CD14-positive monocyte (primary cell): ENCODE results near the gene PLCB3. TPM values are rescaled to one million over a fixed set of nuclear protein-coding genes. Genes with fewer than 3 reads are reported as not detected.

Source experiments
- DNase-seq, 3 donors: peaks; one replicate each; pipeline ENCODE4 v3.0.0-alpha.2; 2011 to 2022
- H2AFZ ChIP-seq: 2 replicates; pipeline ENCODE4 v1.6.0; 2012; ENCODE audit warnings: mild to moderate bottlenecking, low read depth, low read length, inconsistent platforms; ENCODE audit not compliant: insufficient read depth, poor library complexity, severe bottlenecking
- H3K27ac ChIP-seq, 2 donors: 1 replicate in 1 of 2; 2 replicates in 1 of 2; pipeline ENCODE4 v1.5.1; 2012 to 2013; ENCODE audit warnings: low read length in 2 of 2, control low read depth in 1 of 2, inconsistent platforms in 1 of 2, low read depth in 1 of 2, mild to moderate bottlenecking in 1 of 2
- H3K27me3 ChIP-seq, 2 donors: one replicate each; pipeline versions ENCODE4 v1.6.0 to v1.6.1; 2011 to 2013; ENCODE audit warnings: low read length in 2 of 2; ENCODE audit not compliant: control insufficient read depth in 2 of 2, insufficient read depth in 2 of 2
- H3K36me3 ChIP-seq, 2 donors: replicated peaks in 1 of 2; 1 replicate in 1 of 2; 2 replicates in 1 of 2; pipeline versions ENCODE4 v1.5.1 to v1.6.1; 2012 to 2013; ENCODE audit warnings: low read length in 2 of 2, control low read depth in 1 of 2, inconsistent platforms in 1 of 2, mild to moderate bottlenecking in 1 of 2; ENCODE audit not compliant: insufficient read depth in 2 of 2, control insufficient read depth in 1 of 2
- H3K4me1 ChIP-seq, 2 donors: 1 replicate in 1 of 2; 2 replicates in 1 of 2; pipeline versions ENCODE4 v1.5.1 to v1.6.1; 2012 to 2013; ENCODE audit warnings: low read length in 2 of 2, control low read depth in 1 of 2, inconsistent platforms in 1 of 2, mild to moderate bottlenecking in 1 of 2, moderate library complexity in 1 of 2; ENCODE audit not compliant: insufficient read depth in 2 of 2, control insufficient read depth in 1 of 2
- H3K4me2 ChIP-seq: replicated peaks from 2 replicates; pipeline ENCODE3; 2012; ENCODE audit warnings: low read length, moderate library complexity, mild to moderate bottlenecking; ENCODE audit not compliant: poor library complexity, severe bottlenecking; ENCODE audit errors: extremely low read depth
- H3K4me3 ChIP-seq, 3 experiments: fragments of 200-600 bp in 1 of 3; sonication (generic) in 1 of 3; replicated peaks in 1 of 3; 1 replicate in 2 of 3; 2 replicates in 1 of 3; pipeline ENCODE4 v1.5.1; 2011 to 2013; ENCODE audit warnings: low read length in 3 of 3, mild to moderate bottlenecking in 3 of 3, control low read depth in 2 of 3, low read depth in 2 of 3, inconsistent platforms in 1 of 3, moderate library complexity in 1 of 3
- H3K79me2 ChIP-seq: 2 replicates; pipeline ENCODE4 v1.6.0; 2012; ENCODE audit warnings: mild to moderate bottlenecking, control low read depth, inconsistent platforms, low read length, moderate library complexity; ENCODE audit not compliant: insufficient read depth
- H3K9ac ChIP-seq: 2 replicates; pipeline ENCODE4 v1.6.0; 2017; ENCODE audit warnings: low read length, mild to moderate bottlenecking; ENCODE audit not compliant: insufficient read depth, poor library complexity, severe bottlenecking
- H3K9me3 ChIP-seq, 2 donors: replicated peaks in 1 of 2; 1 replicate in 1 of 2; 2 replicates in 1 of 2; pipeline versions ENCODE4 v1.5.1 to v1.6.1; 2012 to 2013; ENCODE audit warnings: low read length in 2 of 2, control low read depth in 1 of 2; ENCODE audit not compliant: control insufficient read depth in 1 of 2, insufficient read depth in 1 of 2
- H4K20me1 ChIP-seq: 2 replicates; pipeline ENCODE4 v1.6.0; 2012; ENCODE audit warnings: mild to moderate bottlenecking, low read length, control low read depth, moderate library complexity; ENCODE audit not compliant: insufficient read depth
- H3K27ac Mint-ChIP-seq, 7 donors: one replicate each; pipeline ENCODE4 v1.8.0; 2020; ENCODE audit warnings: mild to moderate bottlenecking in 7 of 7, mixed read lengths in 7 of 7, moderate library complexity in 6 of 7, inconsistent platforms in 2 of 7
- H3K27me3 Mint-ChIP-seq, 3 donors: one replicate each; pipeline ENCODE4 v1.8.0; 2021 to 2022; ENCODE audit warnings: low read depth in 3 of 3, mild to moderate bottlenecking in 3 of 3, mixed read lengths in 3 of 3, moderate library complexity in 3 of 3, inconsistent platforms in 1 of 3
- H3K36me3 Mint-ChIP-seq, 2 donors: one replicate each; pipeline ENCODE4 v1.8.0; 2020; ENCODE audit warnings: mixed read lengths in 2 of 2, inconsistent platforms in 1 of 2, mild to moderate bottlenecking in 1 of 2
- H3K4me1 Mint-ChIP-seq: one replicate; pipeline ENCODE4 v1.8.0; 2020; ENCODE audit warnings: mild to moderate bottlenecking, mixed read lengths
- H3K4me3 Mint-ChIP-seq, 2 donors: one replicate each; pipeline ENCODE4 v1.8.0; 2020; ENCODE audit warnings: mild to moderate bottlenecking in 2 of 2, mixed read lengths in 2 of 2, moderate library complexity in 1 of 2
- H3K9me3 Mint-ChIP-seq, 7 donors: one replicate each; pipeline ENCODE4 v1.8.0; 2020 to 2022; ENCODE audit warnings: mixed read lengths in 7 of 7, mild to moderate bottlenecking in 6 of 7, moderate library complexity in 6 of 7, inconsistent platforms in 2 of 7
- WGBS: methylation state at CpG from one replicate; pipeline ENCODE4 v1.1.5; 2013; ENCODE audit warnings: missing lambda C conversion rate; ENCODE audit not compliant: insufficient coverage; 5-methylcytosine and 5-hydroxymethylcytosine counted together
- intact Hi-C, 2 donors: fragments of 100-400 bp; cut with micrococcal nuclease; formaldehyde crosslinking; loops; one replicate each; pipeline versions ENCODE4 v1.15.0 to v1.15.1; 2023
- polyA plus RNA-seq, 3 donors: library from polyadenylated mRNA; depleted of rRNA in 1 of 3; unstranded in 2 of 3; stranded (reverse) in 1 of 3; fragments of 300-500 nt in 2 of 3; fragments of >200 nt in 1 of 3; fragmentation: Illumina TruSeq in 2 of 3; gene quantifications; 1 replicate in 2 of 3; 2 replicates in 1 of 3; pipeline ENCODE4 v1.2.3, GENCODE V29; 2012 to 2021
- TF ChIP-seq, protein P1 (sequence below): fragments of 200-600 bp; IDR thresholded peaks from one replicate; pipeline ENCODE4 v1.8.0; 2022; ENCODE audit warnings: antibody characterized with exemption, mild to moderate bottlenecking

The PLCB3 gene
- polyA plus RNA-seq, 3 donors = 1.1 to 17.8 (median 1.4) TPM

GRCh38 chr11:64289002-64289564 is 37.8 kb downstream of the PLCB3 start:
- Histone ChIP-seq H3K27ac (no peak overlapping the region), H2AFZ (no peak overlapping the region), H3K36me3 (no peaks in the 10 kb centered on the region), H3K4me2 (no peak overlapping the region), H4K20me1 (no peaks in the 10 kb centered on the region), H3K27me3 (peaks cover 24 to 36% of the 10 kb centered on the region in 2 donors), H3K4me3 (no peak overlapping the region), H3K4me1 (peaks cover 18 to 29% of the 10 kb centered on the region in 2 donors), H3K79me2 (peaks cover 2% of the 10 kb centered on the region), H3K9me3 (peaks cover 4 to 22% of the 10 kb centered on the region in 2 donors), H3K9ac (no peak overlapping the region)
- intact Hi-C loops = loop anchor here in 1 of 2 donors (5.0 kb wide), 1 partner anchor 37 kb away; the partner anchor contains the start of gene PLCB3
- peak overlapping the region in 1 of 7 donors; percentile 50 for H3K27ac Mint-ChIP-seq
- DNase-seq = no peak
- peaks cover 0 to 12% (median 3%) of the 10 kb centered on the region in 7 donors for H3K9me3 Mint-ChIP-seq
- over 99% methylated on average over 12 of the region's 13 CpGs for WGBS
- peaks cover 5 to 11% of the 10 kb centered on the region in 2 donors for H3K36me3 Mint-ChIP-seq
- TF ChIP-seq, protein P1, sequence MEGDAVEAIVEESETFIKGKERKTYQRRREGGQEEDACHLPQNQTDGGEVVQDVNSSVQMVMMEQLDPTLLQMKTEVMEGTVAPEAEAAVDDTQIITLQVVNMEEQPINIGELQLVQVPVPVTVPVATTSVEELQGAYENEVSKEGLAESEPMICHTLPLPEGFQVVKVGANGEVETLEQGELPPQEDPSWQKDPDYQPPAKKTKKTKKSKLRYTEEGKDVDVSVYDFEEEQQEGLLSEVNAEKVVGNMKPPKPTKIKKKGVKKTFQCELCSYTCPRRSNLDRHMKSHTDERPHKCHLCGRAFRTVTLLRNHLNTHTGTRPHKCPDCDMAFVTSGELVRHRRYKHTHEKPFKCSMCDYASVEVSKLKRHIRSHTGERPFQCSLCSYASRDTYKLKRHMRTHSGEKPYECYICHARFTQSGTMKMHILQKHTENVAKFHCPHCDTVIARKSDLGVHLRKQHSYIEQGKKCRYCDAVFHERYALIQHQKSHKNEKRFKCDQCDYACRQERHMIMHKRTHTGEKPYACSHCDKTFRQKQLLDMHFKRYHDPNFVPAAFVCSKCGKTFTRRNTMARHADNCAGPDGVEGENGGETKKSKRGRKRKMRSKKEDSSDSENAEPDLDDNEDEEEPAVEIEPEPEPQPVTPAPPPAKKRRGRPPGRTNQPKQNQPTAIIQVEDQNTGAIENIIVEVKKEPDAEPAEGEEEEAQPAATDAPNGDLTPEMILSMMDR = no peak
- peaks cover 18% of the 10 kb centered on the region for H3K4me1 Mint-ChIP-seq
- no peak overlapping the region for H3K4me3 Mint-ChIP-seq
- peaks cover 36 to 54% (median 39%) of the 10 kb centered on the region in 3 donors for H3K27me3 Mint-ChIP-seq

DNA sequence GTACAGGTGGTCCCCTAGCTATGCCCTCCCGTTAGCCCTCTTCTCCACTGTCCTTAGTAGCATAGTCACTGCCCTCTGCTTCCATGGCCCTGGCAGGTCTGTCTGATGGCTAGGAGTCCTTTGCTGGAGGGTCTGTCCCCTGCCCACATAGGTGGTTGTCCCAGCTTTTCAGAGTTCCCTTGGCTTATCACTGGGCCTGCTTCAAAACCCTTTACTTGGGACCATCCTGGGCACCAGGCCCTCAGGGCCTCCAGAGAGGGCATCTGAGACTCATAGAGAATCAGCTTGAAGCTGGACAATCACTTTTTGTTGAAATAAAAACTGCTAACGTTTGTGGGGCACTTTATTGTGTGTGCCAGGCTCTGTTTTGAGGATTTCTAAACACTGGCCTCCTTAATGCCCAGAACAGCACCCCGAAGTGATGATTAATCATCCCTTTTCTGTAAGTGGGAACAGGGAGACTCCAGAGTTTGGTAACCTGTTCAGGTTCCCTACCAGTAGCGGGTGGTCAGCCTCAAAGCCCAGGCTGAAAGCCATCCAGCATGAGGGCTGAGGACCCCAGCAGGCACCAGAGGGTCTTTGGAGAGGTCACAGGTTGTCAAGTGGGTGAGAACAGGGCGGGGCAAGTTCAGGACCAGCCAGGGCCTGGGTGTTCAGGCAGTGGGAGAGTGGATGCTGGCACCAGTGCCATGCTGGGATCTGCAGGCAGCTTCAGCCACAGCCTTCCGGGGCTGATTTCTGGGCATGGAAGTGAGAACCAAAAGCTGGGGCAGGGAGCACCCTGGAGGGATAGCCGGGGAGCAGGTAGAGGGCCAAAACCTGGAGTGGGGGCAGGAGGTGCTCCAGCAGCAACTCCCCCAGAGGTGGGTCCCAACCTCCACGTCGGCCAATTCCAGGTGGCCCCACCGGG is 39.3 kb downstream of the PLCB3 start:
- H3K4me2 ChIP-seq = no peak overlapping the region
- peak in 1 of 3 donors; percentile 65 for DNase-seq
- H3K27me3 ChIP-seq = peaks cover 36 to 50% of the 10 kb centered on the region in 2 donors
- H3K4me1 ChIP-seq = peaks cover 11 to 25% of the 10 kb centered on the region in 2 donors
- H3K27ac ChIP-seq = no peak overlapping the region
- Mint-ChIP-seq H3K9me3 (peaks cover 0 to 17% (median 3%) of the 10 kb centered on the region in 7 donors), H3K4me1 (peaks cover 16% of the 10 kb centered on the region), H3K27ac (no peak overlapping the region), H3K27me3 (peaks cover 50 to 69% (median 54%) of the 10 kb centered on the region in 3 donors), H3K4me3 (peak overlapping the region in 1 of 2 donors; percentile 81), H3K36me3 (peaks cover 5 to 15% of the 10 kb centered on the region in 2 donors)
- H3K4me3 ChIP-seq = no peak overlapping the region
- no peaks in the 10 kb centered on the region for H3K36me3 ChIP-seq
- no peak overlapping the region for H2AFZ ChIP-seq
- no peaks in the 10 kb centered on the region for H3K79me2 ChIP-seq
- H4K20me1 ChIP-seq = no peaks in the 10 kb centered on the region
- peaks cover 4 to 26% of the 10 kb centered on the region in 2 donors for H3K9me3 ChIP-seq
- 57% methylated on average over 8 of the region's 10 CpGs for WGBS
- TF ChIP-seq, protein P1 = no peak
- no peak overlapping the region for H3K9ac ChIP-seq
- intact Hi-C loops = no loop called here
